ENCODE results near the gene C19orf25.
"Not testable (repeated sequence)": the region's sequence is repeated elsewhere in the genome, so short reads cannot be mapped to it uniquely, and the experiment has no call there.

Gene C19orf25

DNA sequence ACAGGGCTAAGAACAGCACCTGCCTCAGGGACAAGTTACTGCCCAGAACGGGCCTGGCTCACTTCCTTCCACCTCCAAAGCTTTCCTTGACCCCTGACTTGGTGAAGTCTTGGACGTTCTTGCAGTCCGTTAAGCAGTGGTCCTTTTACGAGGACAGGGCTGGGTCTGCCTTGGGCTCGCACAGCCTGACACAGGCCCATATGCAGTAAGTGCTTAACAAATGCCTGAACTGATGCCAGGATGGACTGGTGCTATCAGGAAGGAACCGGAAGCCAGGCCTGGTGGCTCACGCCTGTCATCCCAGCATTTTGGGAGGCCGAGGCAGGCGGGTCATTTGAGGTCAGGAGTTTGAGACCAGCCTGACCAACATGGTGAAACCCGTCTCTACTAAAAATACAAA, 43.0 kb upstream of the C19orf25 start:
- H3K27me3 ChIP-seq (ENCODE audit: insufficient read depth, low read length) = peaks cover 17% of the 10 kb centered on the region
- no peaks in the 10 kb centered on the region for H3K4me1 ChIP-seq (ENCODE audit: control insufficient read depth, insufficient read depth, low read length, unreplicated experiment)
- no peaks in the 10 kb centered on the region for H3K36me3 ChIP-seq (ENCODE audit: insufficient read depth, low read length)
- no peaks in the 10 kb centered on the region for H3K79me2 ChIP-seq (ENCODE audit: control insufficient read depth, insufficient read depth, low read length, unreplicated experiment)
- H2AFZ ChIP-seq (ENCODE audit: low read length, unreplicated experiment) = no peak overlapping the region
- no peak overlapping the region for H3K27ac ChIP-seq (ENCODE audit: low read depth, low read length)
- no peak overlapping the region for H3K4me3 ChIP-seq (ENCODE audit: low read depth, low read length)

- H3K27ac ChIP-seq (ENCODE audit: low read depth, low read length) = no peak overlapping the region
- H3K79me2 ChIP-seq (ENCODE audit: control insufficient read depth, insufficient read depth, low read length, unreplicated experiment) = no peaks in the 10 kb centered on the region
- H3K4me3 ChIP-seq (ENCODE audit: low read depth, low read length) = no peak overlapping the region
- H3K27me3 ChIP-seq (ENCODE audit: insufficient read depth, low read length) = peaks cover 17% of the 10 kb centered on the region
- no peaks in the 10 kb centered on the region for H3K36me3 ChIP-seq (ENCODE audit: insufficient read depth, low read length)
- no peak overlapping the region for H2AFZ ChIP-seq (ENCODE audit: low read length, unreplicated experiment)
- H3K4me1 ChIP-seq (ENCODE audit: control insufficient read depth, insufficient read depth, low read length, unreplicated experiment) = no peaks in the 10 kb centered on the region
Measured at GRCh38 chr19:1521636-1522035, 42.6 kb upstream of the C19orf25 start.

GRCh38 chr19:1520203-1520780, 41.3 kb upstream of the C19orf25 start:
- Histone ChIP-seq H3K79me2 (ENCODE audit: control insufficient read depth, insufficient read depth, low read length, unreplicated experiment) (no peaks in the 10 kb centered on the region), H3K27ac (ENCODE audit: low read depth, low read length) (no peak overlapping the region), H3K36me3 (ENCODE audit: insufficient read depth, low read length) (no peaks in the 10 kb centered on the region), H3K27me3 (ENCODE audit: insufficient read depth, low read length) (peaks cover 17% of the 10 kb centered on the region), H3K4me1 (ENCODE audit: control insufficient read depth, insufficient read depth, low read length, unreplicated experiment) (no peaks in the 10 kb centered on the region), H3K4me3 (ENCODE audit: low read depth, low read length) (no peak overlapping the region), H2AFZ (ENCODE audit: low read length, unreplicated experiment) (no peak overlapping the region)

DNA sequence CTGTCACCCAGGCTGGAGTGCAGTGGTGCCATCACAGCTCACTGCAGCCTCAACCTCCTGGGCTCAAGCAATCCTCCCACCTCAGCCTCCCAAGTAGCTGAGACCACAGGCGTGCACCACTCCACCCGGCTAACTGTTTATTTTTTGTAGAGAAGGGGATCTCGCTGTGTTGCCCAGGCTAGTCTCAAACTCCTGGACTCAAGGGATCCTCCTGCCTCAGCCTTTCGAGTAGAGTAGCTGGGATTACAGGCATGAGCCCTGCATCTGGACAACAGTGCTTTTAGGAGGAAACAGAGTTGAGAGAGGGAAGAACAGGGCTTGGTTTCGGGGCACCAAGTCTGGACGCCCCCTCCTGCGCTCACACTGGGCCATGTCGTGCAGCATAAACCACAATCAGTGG, 40.8 kb upstream of the C19orf25 start:
- H2AFZ ChIP-seq (ENCODE audit: low read length, unreplicated experiment); H3K27ac ChIP-seq (ENCODE audit: low read depth, low read length); H3K4me1 ChIP-seq (ENCODE audit: control insufficient read depth, insufficient read depth, low read length, unreplicated experiment); H3K79me2 ChIP-seq (ENCODE audit: control insufficient read depth, insufficient read depth, low read length, unreplicated experiment); H3K4me3 ChIP-seq (ENCODE audit: low read depth, low read length); H3K36me3 ChIP-seq (ENCODE audit: insufficient read depth, low read length): not testable (repeated sequence)
- peaks cover 13% of the 10 kb centered on the region for H3K27me3 ChIP-seq (ENCODE audit: insufficient read depth, low read length)

GRCh38 chr19:1518471-1518870, 39.5 kb upstream of the C19orf25 start:
- Histone ChIP-seq H3K4me1 (ENCODE audit: control insufficient read depth, insufficient read depth, low read length, unreplicated experiment) (no peaks in the 10 kb centered on the region), H3K79me2 (ENCODE audit: control insufficient read depth, insufficient read depth, low read length, unreplicated experiment) (no peaks in the 10 kb centered on the region), H2AFZ (ENCODE audit: low read length, unreplicated experiment) (no peak overlapping the region), H3K27ac (ENCODE audit: low read depth, low read length) (no peak overlapping the region), H3K27me3 (ENCODE audit: insufficient read depth, low read length) (peaks cover 5% of the 10 kb centered on the region), H3K4me3 (ENCODE audit: low read depth, low read length) (no peak overlapping the region), H3K36me3 (ENCODE audit: insufficient read depth, low read length) (no peaks in the 10 kb centered on the region)

- Histone ChIP-seq H3K79me2 (ENCODE audit: control insufficient read depth, insufficient read depth, low read length, unreplicated experiment) (no peaks in the 10 kb centered on the region), H3K4me3 (ENCODE audit: low read depth, low read length) (no peak overlapping the region), H3K36me3 (ENCODE audit: insufficient read depth, low read length) (no peaks in the 10 kb centered on the region), H3K27ac (ENCODE audit: low read depth, low read length) (no peak overlapping the region), H3K4me1 (ENCODE audit: control insufficient read depth, insufficient read depth, low read length, unreplicated experiment) (peaks cover 3% of the 10 kb centered on the region), H3K27me3 (ENCODE audit: insufficient read depth, low read length) (no peaks in the 10 kb centered on the region), H2AFZ (ENCODE audit: low read length, unreplicated experiment) (no peak overlapping the region)
Measured at GRCh38 chr19:1516395-1516753, 37.4 kb upstream of the C19orf25 start.

GRCh38 chr19:1514986-1515721, 36.1 kb upstream of the C19orf25 start:
- H3K36me3 ChIP-seq (ENCODE audit: insufficient read depth, low read length) = no peaks in the 10 kb centered on the region
- no peak overlapping the region for H3K27ac ChIP-seq (ENCODE audit: low read depth, low read length)
- H3K27me3 ChIP-seq (ENCODE audit: insufficient read depth, low read length) = no peaks in the 10 kb centered on the region
- no peak overlapping the region for H2AFZ ChIP-seq (ENCODE audit: low read length, unreplicated experiment)
- H3K4me3 ChIP-seq (ENCODE audit: low read depth, low read length) = no peak overlapping the region
- H3K4me1 ChIP-seq (ENCODE audit: control insufficient read depth, insufficient read depth, low read length, unreplicated experiment) = peaks cover 3% of the 10 kb centered on the region
- H3K79me2 ChIP-seq (ENCODE audit: control insufficient read depth, insufficient read depth, low read length, unreplicated experiment) = no peaks in the 10 kb centered on the region

DNA sequence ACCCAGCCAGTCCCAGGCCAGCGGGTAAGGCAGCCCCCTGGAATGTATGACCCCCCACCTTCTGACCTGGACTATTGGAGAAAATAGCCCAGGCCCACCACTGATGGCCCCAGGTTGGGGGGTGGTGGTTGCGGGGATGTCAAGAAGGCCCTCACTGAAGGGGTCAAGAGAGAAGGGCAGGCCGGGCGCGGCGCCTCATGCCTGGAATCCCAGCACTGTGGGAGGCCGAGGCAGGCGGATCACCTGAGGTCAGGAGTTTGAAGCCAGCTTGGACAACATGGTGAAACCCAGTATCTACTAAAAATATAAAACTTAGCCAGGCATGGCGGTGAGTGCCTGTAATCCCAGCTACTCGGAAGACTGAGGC, 35.3 kb upstream of the C19orf25 start:
- Histone ChIP-seq H3K4me1 (ENCODE audit: control insufficient read depth, insufficient read depth, low read length, unreplicated experiment) (peaks cover 3% of the 10 kb centered on the region), H3K36me3 (ENCODE audit: insufficient read depth, low read length) (no peaks in the 10 kb centered on the region), H3K27ac (ENCODE audit: low read depth, low read length) (no peak overlapping the region), H3K27me3 (ENCODE audit: insufficient read depth, low read length) (no peaks in the 10 kb centered on the region), H2AFZ (ENCODE audit: low read length, unreplicated experiment) (no peak overlapping the region), H3K4me3 (ENCODE audit: low read depth, low read length) (no peak overlapping the region), H3K79me2 (ENCODE audit: control insufficient read depth, insufficient read depth, low read length, unreplicated experiment) (no peaks in the 10 kb centered on the region)

DNA sequence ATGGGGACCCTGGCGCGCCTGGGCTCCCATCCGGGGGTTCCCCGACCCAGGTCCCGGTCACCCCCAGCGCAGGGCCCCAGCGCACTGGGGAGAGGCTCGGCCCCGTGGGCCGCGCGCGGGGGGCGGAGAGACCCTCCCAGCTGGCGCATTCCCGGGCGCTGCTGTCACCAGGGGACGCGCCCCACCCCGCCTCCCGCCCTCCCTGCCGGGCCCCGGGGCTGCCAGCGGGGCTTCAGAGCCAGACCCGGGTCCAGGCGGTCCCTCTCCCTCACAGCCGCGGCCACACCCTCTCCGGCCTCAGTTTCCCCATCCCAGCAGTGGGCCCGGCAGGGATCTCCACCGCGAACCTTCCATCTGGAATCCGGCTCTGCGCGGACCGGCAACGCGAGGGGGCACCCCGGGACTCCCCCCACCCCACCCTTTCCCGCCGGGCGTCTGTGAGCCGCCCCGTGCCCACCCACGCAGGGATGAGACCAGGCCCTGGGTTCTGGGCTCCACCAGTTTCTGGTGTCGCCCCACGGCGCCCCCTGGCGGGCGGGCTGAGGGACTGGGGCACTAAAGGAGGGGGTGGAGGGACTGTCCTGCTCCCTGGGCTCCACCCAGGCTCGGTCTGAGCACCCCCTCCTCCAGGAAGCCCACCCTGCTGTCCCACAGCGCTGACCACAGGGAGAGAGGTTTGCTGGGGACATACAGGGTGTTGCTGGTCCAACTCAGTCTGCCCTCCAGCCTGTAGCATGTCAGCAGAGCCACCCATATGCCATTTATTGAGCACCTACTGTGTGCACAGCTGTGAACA, 34.7 kb upstream of the C19orf25 start:
- H3K27ac ChIP-seq (ENCODE audit: low read depth, low read length) = no peak overlapping the region

GRCh38 chr19:1512671-1513498, 33.9 kb upstream of the C19orf25 start, which contains the start of gene ADAMTSL5:
ADAMTSL5 (minus strand) TSS chr19:1513019; CDS start chr19:1510943, 2,076 bp downstream.
- Histone ChIP-seq H3K4me3 (ENCODE audit: low read depth, low read length) (peak within 1 kb of the TSS; percentile 78), H2AFZ (ENCODE audit: low read length, unreplicated experiment) (no peak within 1 kb of the TSS), H3K27ac (ENCODE audit: low read depth, low read length) (no peak within 1 kb of the TSS), H3K36me3 (ENCODE audit: insufficient read depth, low read length) (no peaks in the 10 kb centered on the region), H3K79me2 (ENCODE audit: control insufficient read depth, insufficient read depth, low read length, unreplicated experiment) (no peaks in the 10 kb centered on the region), H3K4me1 (ENCODE audit: control insufficient read depth, insufficient read depth, low read length, unreplicated experiment) (peaks cover 3% of the 10 kb centered on the region), H3K27me3 (ENCODE audit: insufficient read depth, low read length) (no peaks in the 10 kb centered on the region)

More for the DNA sequence above, 34.7 kb upstream of the C19orf25 start:
- Histone ChIP-seq H3K27me3 (ENCODE audit: insufficient read depth, low read length) (no peaks in the 10 kb centered on the region), H3K4me1 (ENCODE audit: control insufficient read depth, insufficient read depth, low read length, unreplicated experiment) (peaks cover 3% of the 10 kb centered on the region), H3K79me2 (ENCODE audit: control insufficient read depth, insufficient read depth, low read length, unreplicated experiment) (no peaks in the 10 kb centered on the region), H2AFZ (ENCODE audit: low read length, unreplicated experiment) (no peak overlapping the region), H3K4me3 (ENCODE audit: low read depth, low read length) (peak overlapping the region; percentile 78), H3K36me3 (ENCODE audit: insufficient read depth, low read length) (no peaks in the 10 kb centered on the region)
